Breast epithelium (tissue), 4 donors: ENCODE results near the gene SOD2. TPM values are rescaled to one million over a fixed set of nuclear protein-coding genes. Genes with fewer than 3 reads are reported as not detected.
"Not testable (repeated sequence)": the region's sequence is repeated elsewhere in the genome, so short reads cannot be mapped to it uniquely, and the experiment has no call there.

Experiments
- DNase-seq, 2 donors: peaks; one replicate each; pipeline ENCODE4 v3.0.0-alpha.2; 2019; ENCODE audit warnings: low spot score in 2 of 2
- H3K27ac ChIP-seq, 2 donors: fragments of 200-600 bp; sonication (generic) in 1 of 2; one replicate each; pipeline ENCODE4 v1.5.1; 2016 to 2019; ENCODE audit warnings: mild to moderate bottlenecking in 1 of 2
- H3K27me3 ChIP-seq, 2 donors: fragments of 200-600 bp; sonication (generic) in 1 of 2; one replicate each; pipeline versions ENCODE4 v1.5.1 to v1.6.0; 2017 to 2019; ENCODE audit warnings: control low read depth in 1 of 2, mild to moderate bottlenecking in 1 of 2
- H3K36me3 ChIP-seq: fragments of 200-600 bp; one replicate; pipeline ENCODE4 v1.5.1; 2019
- H3K4me1 ChIP-seq, 2 donors: fragments of 200-600 bp; sonication (generic); one replicate each; pipeline ENCODE4 v1.5.1; 2016 to 2019; ENCODE audit warnings: control low read depth in 1 of 2
- H3K4me3 ChIP-seq, 3 donors: fragments of 200-600 bp; sonication (generic); 1 replicate in 2 of 3; 2 replicates in 1 of 3; pipeline ENCODE4 v1.5.1; 2016 to 2019; ENCODE audit warnings: mild to moderate bottlenecking in 3 of 3, moderate library complexity in 2 of 3
- H3K9me3 ChIP-seq, 2 donors: fragments of 200-600 bp; sonication (generic) in 1 of 2; one replicate each; pipeline ENCODE4 v1.5.1; 2016 to 2019; ENCODE audit warnings: control low read depth in 1 of 2
- CTCF ChIP-seq, 3 donors: fragments of 450-650 bp; IDR thresholded peaks; one replicate each; pipeline ENCODE4 v1.5.1; 2016 to 2017; ENCODE audit warnings: antibody characterized with exemption in 3 of 3, mild to moderate bottlenecking in 3 of 3, moderate library complexity in 3 of 3
- POLR2A ChIP-seq: fragments of 450-650 bp; IDR thresholded peaks from one replicate; pipeline ENCODE4 v1.6.1; 2016; ENCODE audit warnings: antibody characterized with exemption, mild to moderate bottlenecking, moderate library complexity
- POLR2AphosphoS5 ChIP-seq, 3 donors: sonication (generic); formaldehyde crosslinking; IDR thresholded peaks; one replicate each; pipeline ENCODE4 v1.6.1; 2017; ENCODE audit warnings: antibody characterized with exemption in 3 of 3
- intact Hi-C: fragments of 100-400 bp; cut with DNase I; formaldehyde crosslinking; loops from one replicate; pipeline ENCODE4 v1.15.1; 2023; ENCODE audit warnings: low total_unique reads
- total RNA-seq, 3 donors: library from RNA; depleted of rRNA; stranded (reverse); fragments of >200 nt; gene quantifications; one replicate each; pipeline ENCODE4 v1.1.0, GENCODE V29; 2016

The SOD2 gene
- total RNA-seq, 3 donors from 2014 or later: 999 to 1,273 (median 1,163) TPM

GRCh38 chr6:159715605-159716004, 22.6 kb upstream of the SOD2 start:
- intact Hi-C loops: no loop called here
- TF ChIP-seq POLR2AphosphoS5 (IDR thresholded peaks at IDR 0.05) (no peak), POLR2A (no peak), CTCF (IDR thresholded peaks at IDR 0.05) (no peak)
- no peak for DNase-seq
- Histone ChIP-seq H3K4me1 (peaks cover 6 to 15% of the 10 kb centered on the region in 2 donors), H3K4me3 (peak overlapping the region in 1 of 3 donors; percentile 14), H3K27me3 (no peaks in the 10 kb centered on the region), H3K36me3 (no peaks in the 10 kb centered on the region), H3K27ac (peak overlapping the region; percentile 88 to 95), H3K9me3 (no peaks in the 10 kb centered on the region)

- TF ChIP-seq CTCF (IDR thresholded peaks at IDR 0.05) (no peak), POLR2A (no peak), POLR2AphosphoS5 (IDR thresholded peaks at IDR 0.05) (no peak)
- Histone ChIP-seq H3K4me3 (peak overlapping the region in 1 of 3 donors; percentile 14), H3K9me3 (no peaks in the 10 kb centered on the region), H3K36me3 (no peaks in the 10 kb centered on the region), H3K4me1 (peaks cover 6 to 15% of the 10 kb centered on the region in 2 donors), H3K27ac (peak overlapping the region; percentile 88 to 95), H3K27me3 (no peaks in the 10 kb centered on the region)
- intact Hi-C loops: no loop called here
- DNase-seq: no peak
Measured at GRCh38 chr6:159715166-159715565, 22.1 kb upstream of the SOD2 start.

GRCh38 chr6:159714404-159714803, 21.4 kb upstream of the SOD2 start:
- intact Hi-C loops: no loop called here
- Histone ChIP-seq H3K9me3 (no peaks in the 10 kb centered on the region), H3K4me3 (no peak overlapping the region), H3K27ac (peak overlapping the region; percentile 88 to 95), H3K27me3 (no peaks in the 10 kb centered on the region), H3K4me1 (peaks cover 6 to 15% of the 10 kb centered on the region in 2 donors), H3K36me3 (no peaks in the 10 kb centered on the region)
- no peak for TF ChIP-seq POLR2A
- TF ChIP-seq POLR2AphosphoS5 (IDR thresholded peaks at IDR 0.05): no peak
- TF ChIP-seq CTCF (IDR thresholded peaks at IDR 0.05): no peak
- DNase-seq: no peak

- H3K36me3 ChIP-seq: no peaks in the 10 kb centered on the region
- intact Hi-C loops: no loop called here
- no peaks in the 10 kb centered on the region for H3K27me3 ChIP-seq
- DNase-seq: no peak
- TF ChIP-seq POLR2A: no peak
- TF ChIP-seq POLR2AphosphoS5 (IDR thresholded peaks at IDR 0.05): no peak
- no peak for TF ChIP-seq CTCF (IDR thresholded peaks at IDR 0.05)
- peaks cover 6 to 15% of the 10 kb centered on the region in 2 donors for H3K4me1 ChIP-seq
- H3K9me3 ChIP-seq: no peaks in the 10 kb centered on the region
- peak overlapping the region; percentile 88 to 95 for H3K27ac ChIP-seq
- no peak overlapping the region for H3K4me3 ChIP-seq
Measured at GRCh38 chr6:159713984-159714383, 20.9 kb upstream of the SOD2 start.

- H3K4me3 ChIP-seq, intact Hi-C loops, H3K36me3 ChIP-seq, H3K27me3 ChIP-seq, H3K27ac ChIP-seq, H3K9me3 ChIP-seq, DNase-seq: not testable (repeated sequence)
- H3K4me1 ChIP-seq: peaks cover 6 to 15% of the 10 kb centered on the region in 2 donors
Measured at GRCh38 chr6:159712389-159712788, 19.3 kb upstream of the SOD2 start.

GRCh38 chr6:159710603-159711002, 17.6 kb upstream of the SOD2 start:
- H3K9me3 ChIP-seq, intact Hi-C loops, H3K36me3 ChIP-seq, H3K27ac ChIP-seq, H3K4me3 ChIP-seq, DNase-seq, H3K27me3 ChIP-seq: not testable (repeated sequence)
- peaks cover 5 to 12% of the 10 kb centered on the region in 2 donors for H3K4me1 ChIP-seq
